Measurements from ENCODE around the gene GAGE13.
"Not testable (repeated sequence)": the region's sequence is repeated elsewhere in the genome, so short reads cannot be mapped to it uniquely, and the experiment has no call there.

Gene GAGE13

GRCh38 chrX:49291615-49292337 is 39.6 kb upstream of the GAGE13 start:
- DNase-seq (ENCODE audit: extremely low spot score): peak; percentile 45
- POLR2A ChIA-PET: no interaction called here
- TF ChIP-seq CTCF (IDR thresholded peaks at IDR 0.05; ENCODE audit: control extremely low read depth, extremely low read depth, low read depth, missing control alignments): peak; percentile 44

GRCh38 chrX:49292400-49293362 is 38.7 kb upstream of the GAGE13 start:
- CTCF ChIA-PET: interaction anchor here (1.0 to 1.7 kb wide), 2 partner anchors 20 to 454 kb away, joined by 3 to 4 read pairs; no protein-coding TSS in a partner anchor
- TF ChIP-seq CTCF (IDR thresholded peaks at IDR 0.05; ENCODE audit: control extremely low read depth, extremely low read depth, low read depth, missing control alignments): no peak

More at GRCh38 chrX:49291615-49292337, 39.6 kb upstream of the GAGE13 start:
- CTCF ChIA-PET: interaction anchor here (0.8 to 1.7 kb wide), 5 partner anchors 16 to 470 kb away, joined by 3 to 4 read pairs (median 3); no protein-coding TSS in a partner anchor

GRCh38 chrX:49299293-49299692 is 32.1 kb upstream of the GAGE13 start:
- CTCF ChIA-PET: interaction anchor here (1.4 kb wide), 1 partner anchor 10 kb away, joined by 3 read pairs; no protein-coding TSS in a partner anchor
- POLR2A ChIA-PET; DNase-seq (ENCODE audit: extremely low spot score): not testable (repeated sequence)

More at GRCh38 chrX:49292400-49293362, 38.7 kb upstream of the GAGE13 start:
- POLR2A ChIA-PET: no interaction called here
- no peak for DNase-seq (ENCODE audit: extremely low spot score)

GRCh38 chrX:49300703-49301102 is 30.7 kb upstream of the GAGE13 start:
- ChIA-PET POLR2A (no interaction called here), CTCF (interaction anchor here (1.4 kb wide), 1 partner anchor 9 kb away, joined by 3 read pairs; no protein-coding TSS in a partner anchor)
- no peak for TF ChIP-seq CTCF (IDR thresholded peaks at IDR 0.05; ENCODE audit: control extremely low read depth, extremely low read depth, low read depth, missing control alignments)
- no peak for DNase-seq (ENCODE audit: extremely low spot score)

- POLR2A ChIA-PET: no interaction called here
Observed at GRCh38 chrX:49303346-49303745, 28.0 kb upstream of the GAGE13 start, which contains the start of gene GAGE10. Gene GAGE10 (plus strand): TSS chrX:49303646. CDS start chrX:49304860, 1,214 bp downstream.

GRCh38 chrX:49307775-49308174 is 23.6 kb upstream of the GAGE13 start:
- DNase-seq (ENCODE audit: extremely low spot score); POLR2A ChIA-PET: not testable (repeated sequence)
- CTCF ChIA-PET: interaction anchor here (1.1 kb wide), 1 partner anchor 335 kb away, joined by 3 read pairs; no protein-coding TSS in a partner anchor

More at GRCh38 chrX:49303346-49303745, 28.0 kb upstream of the GAGE13 start, which contains the start of gene GAGE10:
- TF ChIP-seq CTCF (IDR thresholded peaks at IDR 0.05; ENCODE audit: control extremely low read depth, extremely low read depth, low read depth, missing control alignments): no peak
- CTCF ChIA-PET: no interaction called here
- no peak for DNase-seq (ENCODE audit: extremely low spot score)

- ChIA-PET CTCF (interaction anchor here (1.1 kb wide), 1 partner anchor 336 kb away, joined by 3 read pairs; no protein-coding TSS in a partner anchor), POLR2A (no interaction called here)
- DNase-seq (ENCODE audit: extremely low spot score): no peak
- no peak for TF ChIP-seq CTCF (IDR thresholded peaks at IDR 0.05; ENCODE audit: control extremely low read depth, extremely low read depth, low read depth, missing control alignments)
Observed at GRCh38 chrX:49308604-49309269, 22.6 kb upstream of the GAGE13 start.

Data from GM10248 (cell line).